HT-29 (cell line): ENCODE data around the gene TRDMT1. TPM values are rescaled to one million over a fixed set of nuclear protein-coding genes. Genes with fewer than 3 reads are reported as not detected.

Source experiments
- DNase-seq: peaks from one replicate; pipeline ENCODE4 v3.0.0-alpha.2; 2015; ENCODE audit warnings: low spot score
- total RNA-seq: library from RNA; depleted of rRNA; stranded (reverse); fragments of >200 nt; shearing (Covaris generic); gene quantifications from 2 replicates; pipeline ENCODE4 v1.2.3, GENCODE V29; 2014

Gene TRDMT1
- total RNA-seq, 1 experiment from 2014 or later, result 3.2 TPM

DNA sequence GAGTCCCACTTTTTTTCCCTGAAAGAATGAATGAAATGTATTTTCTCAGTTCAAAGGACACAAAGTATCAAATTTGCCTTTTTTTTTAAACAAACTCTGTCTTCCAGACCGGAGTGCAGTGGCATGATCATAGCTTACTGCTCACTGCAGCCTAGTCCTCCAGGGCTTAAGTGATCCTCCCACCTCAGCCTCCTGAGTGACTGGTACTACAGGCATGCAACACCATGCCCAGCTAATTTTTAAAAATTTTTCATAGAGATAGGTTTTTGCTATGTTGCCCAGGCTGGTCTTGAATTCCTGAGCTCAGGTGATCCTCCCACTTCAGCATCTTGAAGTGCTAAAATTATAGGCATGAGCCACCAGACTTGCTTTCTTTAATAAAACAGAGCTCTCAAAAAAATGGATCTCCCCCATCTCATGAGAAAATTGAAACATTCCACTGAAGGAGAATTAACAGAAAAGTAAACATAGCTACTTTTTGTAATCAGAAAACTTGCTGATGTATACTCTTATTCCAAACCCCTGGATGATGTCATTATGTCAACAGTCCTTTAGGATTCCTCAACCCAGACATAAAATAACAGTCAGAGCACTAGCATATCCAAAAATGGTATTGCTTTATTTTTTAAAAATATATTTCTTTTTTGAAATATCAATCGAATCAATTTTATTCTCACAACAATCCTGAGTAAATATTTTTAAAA lies 12.3 kb upstream of the TRDMT1 start:
- no peak for DNase-seq

DNA sequence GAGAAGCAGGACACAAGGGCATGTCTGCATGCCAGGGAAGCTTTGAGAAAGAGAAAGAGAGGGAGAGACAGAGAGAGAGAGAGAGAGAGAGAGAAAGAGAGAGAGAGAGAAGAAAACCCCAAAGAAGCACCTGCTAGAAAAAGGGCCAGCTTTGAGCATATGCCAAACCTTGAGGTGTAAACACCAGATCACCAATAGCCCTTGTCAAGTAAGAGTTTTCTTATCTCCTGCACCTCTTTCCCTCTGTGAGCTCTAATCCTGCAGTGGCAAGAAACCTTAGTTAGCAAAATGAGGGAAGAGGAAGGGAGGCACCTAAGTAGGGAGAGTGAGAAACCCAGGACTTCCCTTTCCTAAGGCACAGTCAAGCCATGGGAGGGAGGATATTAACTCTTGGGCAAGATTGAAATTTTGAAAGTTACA lies 11.3 kb upstream of the TRDMT1 start:
- DNase-seq, result no peak

DNA sequence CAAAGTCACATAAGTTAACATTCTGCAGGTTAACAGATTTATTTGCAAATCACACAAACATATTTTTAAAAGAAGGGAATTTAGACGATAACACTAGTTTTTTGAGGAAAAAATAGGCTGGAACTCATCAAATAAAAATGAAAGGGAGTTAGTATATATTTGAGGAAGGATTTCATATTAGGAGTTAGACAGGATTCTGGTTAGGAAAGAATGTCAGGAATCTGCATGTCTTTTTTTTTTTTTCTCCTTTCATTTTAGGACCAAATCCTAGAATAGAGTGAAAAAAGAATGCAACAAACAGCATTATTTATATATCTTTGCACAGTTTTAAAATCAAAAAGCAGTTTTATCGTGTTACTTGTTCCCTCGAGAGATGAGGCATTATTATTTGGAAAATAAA lies 8.9 kb upstream of the TRDMT1 start:
- no peak for DNase-seq

DNA sequence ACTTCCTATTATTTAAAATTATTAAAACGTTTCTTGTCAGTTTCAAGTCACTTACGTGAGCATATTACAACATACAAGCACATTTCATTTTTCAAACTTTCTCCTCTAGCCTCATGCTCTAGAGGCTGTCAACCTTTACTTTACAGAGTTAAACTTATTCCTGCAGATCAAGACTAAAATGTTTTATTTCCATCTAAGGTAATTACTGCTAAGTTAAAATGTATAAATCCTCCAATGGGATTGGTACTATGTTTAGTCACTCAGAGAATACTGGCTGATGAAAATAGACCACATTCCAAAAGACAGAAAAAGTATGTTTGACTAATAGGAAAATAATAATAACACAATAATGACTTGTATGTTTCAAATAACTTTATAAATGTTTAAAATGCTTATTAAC lies 8.4 kb upstream of the TRDMT1 start:
- no peak for DNase-seq

DNA sequence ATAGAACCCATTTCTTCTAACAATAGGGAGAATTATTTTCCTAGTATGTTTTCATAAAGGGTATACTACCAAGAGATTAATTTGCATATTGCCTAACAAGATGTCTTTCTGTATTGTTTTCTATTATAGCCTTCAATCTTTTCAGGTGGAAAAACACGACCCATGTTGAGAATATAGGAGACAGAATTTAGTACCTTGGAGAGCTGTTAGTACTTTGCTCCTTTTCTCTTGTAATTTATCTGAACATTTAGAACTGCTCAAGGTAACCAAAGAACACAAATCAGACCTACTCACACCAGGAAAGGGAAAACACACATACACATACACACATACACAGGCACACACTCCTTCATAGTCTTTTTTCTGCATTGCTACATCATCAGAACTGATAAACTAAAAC lies 7.8 kb upstream of the TRDMT1 start:
- no peak for DNase-seq

DNA sequence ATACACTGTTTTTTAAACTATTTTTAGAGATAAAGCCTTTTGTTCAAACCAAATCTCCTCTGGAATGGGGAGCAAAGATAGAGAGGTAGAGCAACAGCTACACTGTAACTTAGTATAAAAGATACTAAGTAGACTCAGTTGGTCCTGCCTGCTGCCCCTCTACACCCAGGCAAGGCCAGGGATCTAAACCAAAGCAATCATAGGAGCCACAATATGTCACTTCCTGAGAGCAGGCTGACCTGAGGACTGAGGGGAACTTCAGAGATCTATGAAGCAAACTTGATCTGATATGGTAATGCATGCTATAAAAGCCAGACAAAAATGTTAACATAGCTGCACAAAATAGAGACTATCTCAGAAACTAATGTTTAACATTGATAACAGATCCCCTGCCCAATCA lies 7.0 kb upstream of the TRDMT1 start:
- no peak for DNase-seq

DNA sequence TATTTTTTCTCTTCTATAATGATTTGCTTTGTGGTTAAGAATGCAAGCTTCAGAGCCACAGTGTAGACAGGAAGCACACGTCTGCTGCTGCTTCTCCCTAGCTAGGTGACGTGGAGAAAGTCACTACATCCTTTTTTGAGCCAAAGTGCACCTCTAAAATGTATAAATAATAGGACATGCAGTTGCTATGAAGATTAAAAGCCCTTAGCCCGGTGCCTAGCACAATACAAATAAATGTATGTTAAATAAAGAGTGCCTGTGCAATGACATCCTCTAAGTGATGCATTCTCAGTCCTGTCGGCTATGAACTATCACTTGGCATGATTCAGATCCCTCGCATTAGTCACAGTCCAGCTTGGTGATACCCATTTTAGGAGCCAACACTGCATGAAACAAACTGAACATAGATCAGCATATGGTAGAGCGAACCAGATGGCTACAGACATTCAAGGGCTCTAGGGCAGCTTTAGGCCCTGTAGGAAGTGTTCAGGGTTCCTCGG lies 4.8 kb upstream of the TRDMT1 start:
- no peak for DNase-seq

DNA sequence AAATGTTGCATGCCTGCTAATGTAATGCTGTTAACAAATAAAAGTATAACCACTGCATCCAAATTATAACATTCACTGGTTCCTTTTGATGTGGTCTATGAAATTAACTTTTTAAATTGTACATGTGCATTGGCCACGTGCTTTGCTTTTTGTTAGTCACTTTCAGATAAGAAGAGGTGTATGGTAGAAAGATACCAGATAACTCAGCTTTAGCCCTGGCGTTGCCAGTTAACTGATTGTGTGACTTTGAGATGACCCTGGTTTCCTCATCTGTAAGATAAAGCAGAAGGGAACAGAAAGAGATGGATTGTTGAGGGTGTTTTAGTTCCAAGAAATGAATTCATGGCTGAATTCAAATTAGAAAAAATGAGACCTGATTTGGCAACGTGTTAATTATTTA lies 1.9 kb upstream of the TRDMT1 start:
- DNase-seq, result no peak

DNA sequence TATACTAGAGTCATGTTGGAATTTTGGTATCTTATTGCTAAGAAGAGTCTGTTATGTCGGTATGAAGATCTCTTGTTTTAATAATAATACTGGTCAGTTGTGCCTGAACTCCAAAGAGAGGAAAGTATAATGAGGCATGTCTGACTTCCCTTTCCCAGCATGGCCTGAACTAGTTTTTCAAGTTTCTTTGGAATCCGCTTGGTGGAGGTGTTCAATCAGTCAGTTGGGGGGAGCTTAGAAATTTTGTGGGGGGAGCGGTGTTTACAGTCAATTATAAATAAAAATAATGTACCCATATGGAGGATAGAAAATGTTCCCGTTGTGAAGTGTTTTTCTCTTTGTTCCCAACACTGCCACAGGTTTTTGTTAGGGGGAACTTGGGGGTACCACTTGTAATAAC lies 1.5 kb upstream of the TRDMT1 start:
- DNase-seq, result no peak

DNA sequence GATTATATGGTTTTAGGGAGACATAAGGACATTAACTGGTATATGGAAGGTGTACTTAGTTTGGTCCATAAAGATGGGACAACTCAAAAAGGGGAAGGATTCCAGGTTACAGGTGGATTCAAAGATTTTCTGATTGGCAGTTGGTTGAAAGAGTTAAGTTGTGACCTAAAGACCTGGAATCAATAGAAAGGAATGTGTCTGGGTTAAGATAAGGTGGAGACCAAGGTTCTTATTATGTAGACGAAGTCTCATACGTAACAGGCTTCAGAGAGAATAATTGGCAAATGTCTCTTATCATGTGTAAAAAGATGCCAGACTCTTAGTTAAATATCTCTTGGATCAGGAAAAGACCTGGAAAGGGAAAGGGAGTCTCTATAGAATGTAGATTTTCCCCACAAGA lies 1.0 kb upstream of the TRDMT1 start:
- no peak for DNase-seq

DNA sequence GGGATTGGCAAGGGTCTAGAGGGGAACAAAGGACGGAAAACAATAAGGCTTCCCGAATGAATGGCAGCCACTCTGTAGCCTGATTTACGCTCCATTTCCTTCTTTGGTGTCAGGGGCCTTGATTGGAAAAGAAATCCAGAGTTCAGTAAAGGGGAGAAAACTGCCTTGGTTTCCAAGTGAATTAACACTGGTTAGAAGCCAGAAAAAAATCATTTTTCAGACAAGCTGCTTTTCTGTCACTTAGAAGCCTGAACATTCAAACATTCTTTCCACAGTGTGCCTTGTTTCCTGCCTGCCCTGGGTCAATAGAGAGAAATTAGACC lies 283 bp upstream of the TRDMT1 start:
- DNase-seq, result no peak

DNA sequence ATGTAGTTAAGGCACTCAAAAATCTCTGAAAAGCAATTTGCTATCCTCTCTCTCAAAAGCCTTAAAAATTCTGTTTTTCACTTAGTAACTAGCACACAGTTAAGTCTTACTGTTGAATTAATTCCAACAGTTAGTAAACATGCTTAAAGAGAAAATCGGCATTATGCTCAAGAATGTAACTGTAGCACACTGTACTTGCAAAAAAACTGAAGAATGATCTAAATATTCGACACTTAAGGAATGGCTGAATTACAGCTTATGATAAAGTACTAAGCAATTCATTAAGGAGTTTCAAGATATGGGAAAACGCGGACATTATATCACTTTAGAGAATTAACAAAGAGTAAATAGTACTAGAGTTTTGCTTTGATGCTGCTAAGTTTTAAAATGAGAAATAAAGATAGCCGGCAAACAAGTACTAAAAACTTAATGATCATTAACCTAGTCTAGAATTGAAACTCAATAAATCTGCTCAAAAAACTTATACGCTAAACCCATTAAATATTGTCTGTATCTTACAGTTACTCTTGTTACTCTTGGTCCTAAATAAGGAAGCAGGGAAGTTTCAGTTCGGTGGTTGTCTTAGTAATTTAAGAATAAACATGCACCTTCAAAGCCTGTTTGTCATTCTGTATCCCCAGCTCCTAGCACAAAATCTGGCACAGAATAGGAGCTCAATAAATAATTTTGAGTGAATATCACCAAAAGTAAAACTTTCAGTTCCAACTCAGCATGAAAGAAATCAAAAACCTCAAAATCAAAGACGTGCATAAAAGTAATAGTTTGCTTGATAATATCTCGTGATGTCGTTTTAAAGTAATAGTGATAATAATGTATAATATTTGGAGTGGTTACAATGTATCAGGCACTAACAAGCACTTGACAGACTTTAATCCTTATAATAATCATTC lies 1.2 kb downstream of the TRDMT1 start:
- DNase-seq, result peak; percentile 26

DNA sequence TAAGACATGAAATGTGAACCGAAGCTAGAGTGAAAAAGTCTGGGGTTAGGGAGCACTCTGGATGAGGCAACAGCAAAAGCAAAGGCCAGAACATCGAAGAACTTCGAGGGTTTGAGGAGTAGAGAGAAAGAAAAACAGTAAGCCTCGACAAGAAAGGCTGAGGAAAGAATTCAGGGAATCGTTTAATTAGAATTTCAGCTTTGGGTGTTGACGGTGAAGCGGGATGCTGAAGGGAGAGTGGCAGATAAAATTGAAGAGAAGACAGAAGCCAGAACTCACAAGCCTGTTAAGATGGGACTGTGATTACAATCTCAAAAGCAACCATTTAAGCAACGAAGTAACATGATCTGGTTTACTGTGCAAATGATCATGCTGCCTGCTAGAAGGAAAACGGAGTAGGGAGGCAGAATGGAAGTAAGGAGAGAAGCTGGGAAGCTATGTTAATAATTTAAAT lies 2.1 kb downstream of the TRDMT1 start:
- no peak for DNase-seq

DNA sequence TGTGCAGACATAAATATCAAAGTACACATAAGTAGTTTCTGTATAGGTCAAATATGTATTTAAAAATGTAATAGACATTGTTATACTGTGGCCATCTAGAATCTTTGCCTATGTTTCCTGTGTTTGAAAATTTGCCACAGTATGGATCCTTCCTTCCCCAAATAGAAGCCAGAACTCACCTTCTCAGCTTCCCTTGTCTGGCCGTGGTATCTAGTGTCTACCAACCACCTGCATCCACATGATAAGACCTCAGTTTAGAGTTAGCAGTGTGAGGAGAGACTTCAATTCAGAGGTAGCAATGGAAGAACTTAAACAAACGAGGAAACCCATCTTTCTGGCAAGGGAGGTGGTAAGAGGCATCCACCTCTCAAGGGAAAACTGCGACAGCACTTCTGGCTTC lies 4.9 kb downstream of the TRDMT1 start:
- DNase-seq, result no peak

DNA sequence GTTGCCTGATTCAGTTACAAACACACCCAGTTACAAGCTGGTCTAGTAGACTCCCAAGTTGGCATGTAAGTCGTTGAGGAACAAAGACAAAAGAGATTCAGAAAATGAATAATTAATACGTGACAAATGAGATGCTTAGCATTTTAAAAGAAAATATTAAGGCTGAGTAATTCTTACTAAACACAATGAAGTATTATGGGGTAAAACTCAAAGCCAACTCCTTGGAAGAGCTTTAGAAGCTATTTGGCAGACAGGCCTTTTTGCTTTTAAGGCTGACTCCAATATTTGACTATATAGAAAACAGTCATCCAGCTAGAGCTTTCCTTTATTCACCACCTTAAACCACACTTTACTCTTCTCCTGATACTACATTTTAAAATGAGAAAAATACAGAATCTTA lies 5.4 kb downstream of the TRDMT1 start:
- DNase-seq, result no peak

DNA sequence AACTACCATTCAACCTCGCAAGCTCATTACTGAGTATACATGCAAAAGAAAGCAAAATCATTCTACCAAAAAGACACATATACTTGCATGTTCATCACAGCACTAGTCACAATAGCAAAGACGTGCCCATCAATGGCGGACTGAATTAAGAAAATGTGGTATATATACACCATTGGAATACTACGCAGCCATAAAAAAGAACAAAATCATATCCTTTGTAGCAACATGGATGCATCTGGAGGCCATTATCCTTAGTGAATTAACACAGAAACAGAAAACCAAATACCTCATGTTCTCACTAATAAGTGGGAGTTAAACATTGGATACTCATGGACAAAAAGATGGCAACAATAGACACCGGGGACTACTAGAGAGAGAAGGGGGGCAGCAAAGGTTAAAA lies 6.4 kb downstream of the TRDMT1 start:
- no peak for DNase-seq

DNA sequence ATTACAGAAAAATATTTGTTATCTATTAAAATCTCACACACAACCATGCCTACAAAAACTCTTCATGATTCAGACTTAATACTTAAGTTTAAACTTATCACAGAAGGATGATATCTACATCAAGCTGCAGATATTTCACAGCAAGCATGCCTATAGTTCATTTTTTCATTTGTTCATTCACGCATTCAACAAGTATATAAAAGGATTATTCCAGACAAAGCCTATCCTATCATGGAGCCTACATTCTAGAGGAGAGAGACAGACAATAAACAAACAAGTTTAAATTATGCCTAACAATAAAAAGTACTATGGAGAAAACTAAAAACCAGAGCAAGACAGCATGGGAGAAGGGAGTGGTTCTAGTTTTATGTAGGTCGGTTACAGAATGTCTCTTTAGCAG lies 10.9 kb downstream of the TRDMT1 start:
- no peak for DNase-seq

DNA sequence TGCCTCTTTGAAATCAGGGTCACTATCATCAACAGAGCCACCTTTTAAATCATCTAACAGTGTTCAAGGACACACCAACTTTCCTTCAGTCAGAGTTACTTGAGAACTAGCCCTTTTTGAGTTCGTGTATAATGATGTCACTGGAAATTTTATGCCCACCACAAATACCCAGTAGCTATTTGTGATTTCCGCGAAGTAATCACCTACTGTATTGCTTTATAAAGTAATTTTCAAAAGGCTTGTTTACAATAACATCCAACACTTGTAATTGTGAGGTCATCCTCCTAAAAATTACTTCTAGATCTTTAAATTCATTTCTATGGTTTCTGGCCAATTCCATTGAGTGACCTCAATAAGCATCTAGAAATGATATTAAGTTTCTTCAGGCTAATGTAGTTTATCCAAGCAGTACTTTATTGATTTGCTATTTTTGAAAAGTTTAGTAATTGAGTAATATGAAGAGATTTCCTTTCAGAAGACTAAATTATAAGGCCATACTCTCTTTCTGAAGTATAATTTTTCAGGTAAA lies 12.8 kb downstream of the TRDMT1 start:
- no peak for DNase-seq

DNA sequence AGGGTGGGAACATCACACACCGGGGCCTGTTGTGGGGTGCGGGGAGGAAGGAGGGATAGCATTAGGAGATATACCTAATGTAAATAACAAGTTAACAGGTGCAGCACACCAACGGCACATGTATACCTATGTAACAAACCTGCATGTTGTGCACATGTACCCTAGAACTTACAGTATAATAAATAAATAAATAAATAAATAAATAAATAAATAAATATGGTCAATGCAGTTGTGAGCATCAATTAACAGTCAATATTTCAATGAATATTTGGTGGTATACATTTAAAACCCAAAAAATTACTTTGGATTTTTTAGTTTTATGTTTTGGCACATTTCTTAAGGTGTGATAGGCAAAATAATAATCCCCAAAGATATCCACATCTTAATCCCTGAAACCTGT lies 15.6 kb downstream of the TRDMT1 start:
- no peak for DNase-seq

DNA sequence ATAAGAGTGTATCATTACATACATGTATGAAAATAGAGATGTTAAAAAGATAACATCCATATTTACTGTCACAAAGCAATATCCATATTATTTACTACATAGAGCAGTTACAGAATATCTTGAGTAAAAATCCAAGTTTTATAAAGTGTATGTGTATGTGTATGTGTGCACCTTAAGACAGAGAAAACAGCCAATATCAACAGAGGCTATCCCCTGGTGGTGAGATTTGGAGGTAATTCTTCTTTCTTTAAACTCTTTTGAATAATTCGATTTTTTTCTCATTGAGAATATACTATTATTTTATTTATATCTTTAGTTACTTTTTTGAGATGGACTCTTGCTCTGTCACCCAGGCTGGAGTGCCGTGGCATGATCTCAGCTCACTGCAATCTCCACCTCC lies 18.4 kb downstream of the TRDMT1 start:
- DNase-seq, result no peak

DNA sequence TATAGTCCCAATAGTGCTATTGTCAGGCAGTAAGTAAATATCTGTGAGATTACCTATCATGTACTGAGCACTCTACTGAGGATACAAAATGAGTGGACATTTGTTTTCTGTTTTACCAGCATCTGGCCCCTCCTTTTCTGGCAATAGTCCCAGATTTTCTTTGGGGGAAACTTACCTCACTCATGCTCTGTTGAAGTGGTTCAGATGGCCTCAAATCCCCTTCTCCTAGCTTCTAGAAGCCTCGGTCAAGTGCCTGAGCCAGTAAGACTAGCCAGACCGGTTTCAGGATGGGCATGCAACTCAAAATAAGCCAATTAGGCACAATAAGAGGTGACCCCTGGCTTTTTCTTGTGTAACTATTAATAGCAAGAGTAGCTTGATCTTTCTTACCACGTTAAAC lies 19.7 kb downstream of the TRDMT1 start:
- peak; percentile 62 for DNase-seq

DNA sequence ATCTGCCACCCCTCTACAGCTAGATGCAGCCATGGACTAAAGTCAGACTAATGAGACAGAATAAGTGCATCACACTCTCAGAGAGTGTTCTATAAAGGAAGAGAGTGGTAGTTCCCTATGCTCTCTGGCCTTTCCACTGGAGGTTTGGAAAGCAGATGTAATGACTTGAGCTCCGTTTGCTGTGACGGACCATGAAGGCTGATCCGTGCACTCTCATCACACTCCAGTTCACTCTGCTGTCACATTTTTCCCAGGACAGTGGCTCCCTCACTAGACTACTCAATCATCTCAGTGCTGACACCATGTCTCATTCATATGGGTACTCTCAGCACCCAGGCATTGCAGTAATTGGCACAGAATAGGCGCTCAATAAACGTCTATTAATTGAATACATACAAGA lies 20.4 kb downstream of the TRDMT1 start:
- DNase-seq, result no peak

DNA sequence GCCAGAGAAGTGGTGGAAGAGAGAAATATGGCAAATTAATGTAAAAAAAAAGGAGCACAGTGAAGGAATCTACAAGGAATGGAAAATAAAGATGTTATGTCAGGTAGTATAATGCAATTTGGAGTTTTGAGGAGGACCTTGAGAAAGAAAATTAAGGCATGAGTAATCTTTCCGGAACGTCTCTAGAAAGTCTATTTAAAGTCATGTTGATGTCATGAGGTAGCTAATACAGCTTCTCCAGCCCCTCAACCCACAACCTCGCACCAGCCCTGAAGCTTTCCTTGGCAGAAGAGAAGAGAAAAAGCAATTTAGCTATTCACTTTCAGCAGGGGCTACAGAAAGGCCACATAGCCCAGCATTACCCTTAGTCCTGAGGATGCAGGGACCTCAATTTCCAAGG lies 22.5 kb downstream of the TRDMT1 start:
- no peak for DNase-seq
